Esophagus squamous epithelium (tissue), 5 donors: ENCODE measurements around the gene ZNF185. TPM values are rescaled to one million over a fixed set of nuclear protein-coding genes. Genes with fewer than 3 reads are reported as not detected.

ENCODE experiments used
- DNase-seq: peaks from one replicate; lab custom pipeline; 2025; lab: John Stamatoyannopoulos, UW
- H3K27ac ChIP-seq, 4 donors: fragments of 200-600 bp; sonication (generic); one replicate each; pipeline ENCODE4 v1.5.1; 2016 to 2019; ENCODE audit warnings: mild to moderate bottlenecking in 1 of 4
- H3K27me3 ChIP-seq, 4 donors: fragments of 200-600 bp; sonication (generic); 1 replicate in 3 of 4; 2 replicates in 1 of 4; pipeline versions ENCODE4 v1.5.1 to v1.6.0; 2017 to 2021; ENCODE audit warnings: antibody characterized with exemption in 1 of 4
- H3K36me3 ChIP-seq, 3 donors: fragments of 200-600 bp; sonication (generic); one replicate each; pipeline ENCODE4 v1.5.1; 2016 to 2019
- H3K4me1 ChIP-seq, 3 donors: fragments of 200-600 bp; sonication (generic); one replicate each; pipeline ENCODE4 v1.5.1; 2017 to 2019
- H3K4me3 ChIP-seq, 4 donors: fragments of 200-600 bp; sonication (generic); 1 replicate in 3 of 4; 2 replicates in 1 of 4; pipeline ENCODE4 v1.5.1; 2016 to 2019; ENCODE audit warnings: mild to moderate bottlenecking in 2 of 4, moderate library complexity in 1 of 4
- H3K9me3 ChIP-seq, 3 donors: fragments of 200-600 bp; sonication (generic); one replicate each; pipeline ENCODE4 v1.5.1; 2016 to 2019
- POLR2A ChIP-seq, 4 donors: fragments of 450-650 bp; IDR thresholded peaks; one replicate each; pipeline ENCODE4 v1.6.1; 2017; ENCODE audit warnings: antibody characterized with exemption in 4 of 4, mild to moderate bottlenecking in 4 of 4, moderate library complexity in 3 of 4
- WGBS, 2 donors: methylation state at CpG; one replicate each; pipeline ENCODE4 v1.1.5; 2018; 5-methylcytosine and 5-hydroxymethylcytosine counted together
- intact Hi-C: fragments of 100-400 bp; cut with DNase I; formaldehyde crosslinking; loops from one replicate; pipeline ENCODE4 v1.15.0; 2022
- total RNA-seq, 4 donors: library from RNA; depleted of rRNA; stranded (reverse); fragments of >200 nt; gene quantifications; one replicate each; pipeline ENCODE4 v1.1.0, GENCODE V29; 2016
- TF ChIP-seq, protein P1 (sequence below), 6 experiments: fragments of 450-650 bp in 4 of 6; fragments of 200-600 bp in 2 of 6; sonication (generic) in 2 of 6; IDR thresholded peaks; one replicate each; pipeline ENCODE4 v1.5.1; 2016 to 2019; ENCODE audit warnings: antibody characterized with exemption in 6 of 6, mild to moderate bottlenecking in 4 of 6, moderate library complexity in 4 of 6
- donor health status: DM: yes; HTN: yes; CAD: no.

Gene ZNF185
- total RNA-seq, 4 donors from 2014 or later = 205 to 470 (median 259) TPM

- H3K27me3 ChIP-seq = no peaks in the 10 kb centered on the region
- no peak for DNase-seq
- 86 to 90% methylated on average over 2 to 9 of the region's 9 CpGs for WGBS, 2 donors
- H3K4me1 ChIP-seq = peaks cover 0 to 11% (median 0%) of the 10 kb centered on the region in 3 donors
- intact Hi-C loops = loop anchor here (10.0 kb wide), 1 partner anchor 62 kb away; no protein-coding TSS in a partner anchor
- no peak overlapping the region for H3K27ac ChIP-seq
- peaks cover 0 to 60% (median 0%) of the 10 kb centered on the region in 3 donors for H3K36me3 ChIP-seq
- no peak for TF ChIP-seq POLR2A (IDR thresholded peaks at IDR 0.05)
- TF ChIP-seq, protein P1, sequence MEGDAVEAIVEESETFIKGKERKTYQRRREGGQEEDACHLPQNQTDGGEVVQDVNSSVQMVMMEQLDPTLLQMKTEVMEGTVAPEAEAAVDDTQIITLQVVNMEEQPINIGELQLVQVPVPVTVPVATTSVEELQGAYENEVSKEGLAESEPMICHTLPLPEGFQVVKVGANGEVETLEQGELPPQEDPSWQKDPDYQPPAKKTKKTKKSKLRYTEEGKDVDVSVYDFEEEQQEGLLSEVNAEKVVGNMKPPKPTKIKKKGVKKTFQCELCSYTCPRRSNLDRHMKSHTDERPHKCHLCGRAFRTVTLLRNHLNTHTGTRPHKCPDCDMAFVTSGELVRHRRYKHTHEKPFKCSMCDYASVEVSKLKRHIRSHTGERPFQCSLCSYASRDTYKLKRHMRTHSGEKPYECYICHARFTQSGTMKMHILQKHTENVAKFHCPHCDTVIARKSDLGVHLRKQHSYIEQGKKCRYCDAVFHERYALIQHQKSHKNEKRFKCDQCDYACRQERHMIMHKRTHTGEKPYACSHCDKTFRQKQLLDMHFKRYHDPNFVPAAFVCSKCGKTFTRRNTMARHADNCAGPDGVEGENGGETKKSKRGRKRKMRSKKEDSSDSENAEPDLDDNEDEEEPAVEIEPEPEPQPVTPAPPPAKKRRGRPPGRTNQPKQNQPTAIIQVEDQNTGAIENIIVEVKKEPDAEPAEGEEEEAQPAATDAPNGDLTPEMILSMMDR (IDR thresholded peaks at IDR 0.05) = no peak
- H3K4me3 ChIP-seq = no peak overlapping the region
- no peaks in the 10 kb centered on the region for H3K9me3 ChIP-seq
Measured at GRCh38 chrX:152937236-152937635, 39.4 kb downstream of the ZNF185 start.

DNA sequence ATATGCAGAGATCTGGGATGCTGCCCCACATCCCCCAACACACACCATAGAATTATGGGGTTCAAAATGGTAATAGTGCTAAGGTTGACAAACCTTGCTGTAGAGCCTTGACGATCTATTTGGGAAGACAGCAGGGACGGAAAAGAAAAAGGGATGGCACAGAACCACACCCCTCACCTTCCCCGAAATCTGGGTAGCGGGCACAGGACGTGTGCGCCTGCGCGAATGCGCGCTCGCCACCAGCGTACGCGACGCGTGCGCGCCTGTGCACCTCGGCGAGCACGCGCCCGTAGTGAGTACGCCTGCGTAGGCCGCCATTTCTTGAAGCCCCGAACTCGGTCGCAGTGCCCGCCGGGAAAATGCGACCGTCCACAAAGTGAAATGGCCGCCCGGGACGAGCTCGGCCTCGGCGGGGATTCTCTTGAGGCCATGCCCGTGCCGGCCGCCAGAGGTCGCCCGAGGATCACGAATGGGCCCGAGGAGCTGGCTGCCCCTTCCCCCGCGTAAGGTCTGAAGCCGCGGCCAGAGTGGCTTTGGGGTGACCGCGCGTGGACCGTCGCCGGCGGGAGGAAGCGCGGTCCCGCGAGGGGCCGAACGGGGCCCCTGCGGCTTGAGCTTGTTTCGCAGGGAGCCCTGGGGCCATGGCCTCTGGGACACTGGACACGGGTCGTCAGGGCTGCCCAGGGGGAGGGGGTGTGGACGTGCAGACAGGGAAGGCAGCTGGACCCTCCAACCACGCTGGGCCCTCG, 43.6 kb downstream of the ZNF185 start:
- H3K36me3 ChIP-seq = peaks cover 0 to 61% (median 0%) of the 10 kb centered on the region in 3 donors
- no peak for TF ChIP-seq POLR2A (IDR thresholded peaks at IDR 0.05)
- TF ChIP-seq, protein P1 (IDR thresholded peaks at IDR 0.05) = peak; percentile 71 to 95 (median 84)
- H3K27me3 ChIP-seq = no peaks in the 10 kb centered on the region
- DNase-seq = peak; percentile 47
- intact Hi-C loops = no loop called here
- peak overlapping the region; percentile 72 to 87 (median 81) for H3K27ac ChIP-seq
- WGBS, 2 donors = 0 to 43% methylated on average over 2 to 41 of the region's 70 CpGs
- peak overlapping the region; percentile 36 to 69 (median 46) for H3K4me3 ChIP-seq
- peaks cover 0 to 19% (median 0%) of the 10 kb centered on the region in 3 donors for H3K4me1 ChIP-seq
- no peaks in the 10 kb centered on the region for H3K9me3 ChIP-seq

DNA sequence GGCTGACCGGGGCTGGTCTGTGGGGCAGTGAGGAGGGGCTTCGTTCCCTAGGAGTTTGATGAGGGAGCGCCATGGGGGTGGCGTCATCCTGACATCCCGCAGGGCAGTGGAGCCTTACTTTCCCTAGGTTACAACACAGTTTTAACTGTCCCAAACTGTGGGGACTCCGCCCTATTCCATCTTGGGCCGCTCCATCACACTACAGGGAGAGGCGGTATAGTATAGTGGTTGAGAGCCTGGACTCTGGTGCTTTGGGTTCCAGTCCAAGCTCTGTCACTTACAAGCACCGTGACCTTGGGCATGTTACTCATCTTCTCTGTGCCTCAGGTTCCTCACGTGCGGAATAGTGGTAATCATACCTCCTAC, 44.2 kb downstream of the ZNF185 start:
- TF ChIP-seq, protein P1 (IDR thresholded peaks at IDR 0.05) = no peak
- no peak for TF ChIP-seq POLR2A (IDR thresholded peaks at IDR 0.05)
- H3K27ac ChIP-seq = peak overlapping the region; percentile 72 to 87 (median 81)

DNA sequence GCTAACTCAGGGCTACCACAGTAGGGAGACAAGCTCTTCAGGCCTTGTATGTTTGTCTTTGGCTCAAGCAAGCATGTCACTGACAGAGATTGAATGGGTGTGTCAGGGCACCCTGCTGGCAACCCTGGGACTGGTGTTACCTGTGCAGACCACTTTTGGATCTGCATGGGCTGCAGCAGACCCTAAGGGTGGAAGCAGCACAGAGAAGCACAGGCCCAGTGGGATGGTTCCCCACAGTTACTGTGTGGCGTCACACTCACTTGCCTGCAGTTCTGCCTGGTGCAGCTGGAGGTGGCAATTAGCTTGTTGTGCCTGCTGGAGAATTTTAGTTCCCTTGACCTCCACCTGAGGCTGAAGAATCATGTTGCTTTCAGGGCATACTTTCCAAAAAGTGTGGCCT, 46.0 kb downstream of the ZNF185 start:
- 100% methylated on average over 1 of the region's 1 CpG; no CpG with 5 or more reads in 1 of the 2 donors for WGBS, 2 donors

More for the DNA sequence above, 44.2 kb downstream of the ZNF185 start:
- intact Hi-C loops = no loop called here
- peaks cover 0 to 61% (median 0%) of the 10 kb centered on the region in 3 donors for H3K36me3 ChIP-seq
- 34 to 63% methylated on average over 5 to 7 of the region's 11 CpGs for WGBS, 2 donors
- H3K9me3 ChIP-seq = no peaks in the 10 kb centered on the region
- no peaks in the 10 kb centered on the region for H3K27me3 ChIP-seq
- peaks cover 0 to 19% (median 0%) of the 10 kb centered on the region in 3 donors for H3K4me1 ChIP-seq
- DNase-seq = no peak
- peak overlapping the region; percentile 36 to 69 (median 46) for H3K4me3 ChIP-seq

More for the DNA sequence above, 46.0 kb downstream of the ZNF185 start:
- peaks cover 0 to 64% (median 0%) of the 10 kb centered on the region in 3 donors for H3K36me3 ChIP-seq
- no peak for DNase-seq
- H3K9me3 ChIP-seq = no peaks in the 10 kb centered on the region
- H3K27me3 ChIP-seq = no peaks in the 10 kb centered on the region
- TF ChIP-seq, protein P1 (IDR thresholded peaks at IDR 0.05) = no peak
- no peak for TF ChIP-seq POLR2A (IDR thresholded peaks at IDR 0.05)
- H3K27ac ChIP-seq = no peak overlapping the region
- intact Hi-C loops = no loop called here
- no peak overlapping the region for H3K4me3 ChIP-seq
- H3K4me1 ChIP-seq = peaks cover 0 to 19% (median 0%) of the 10 kb centered on the region in 3 donors
